ENCODE data around the gene ODR4.
"Not testable (repeated sequence)": the region's sequence is repeated elsewhere in the genome, so short reads cannot be mapped to it uniquely, and the experiment has no call there.

The ODR4 gene

DNA sequence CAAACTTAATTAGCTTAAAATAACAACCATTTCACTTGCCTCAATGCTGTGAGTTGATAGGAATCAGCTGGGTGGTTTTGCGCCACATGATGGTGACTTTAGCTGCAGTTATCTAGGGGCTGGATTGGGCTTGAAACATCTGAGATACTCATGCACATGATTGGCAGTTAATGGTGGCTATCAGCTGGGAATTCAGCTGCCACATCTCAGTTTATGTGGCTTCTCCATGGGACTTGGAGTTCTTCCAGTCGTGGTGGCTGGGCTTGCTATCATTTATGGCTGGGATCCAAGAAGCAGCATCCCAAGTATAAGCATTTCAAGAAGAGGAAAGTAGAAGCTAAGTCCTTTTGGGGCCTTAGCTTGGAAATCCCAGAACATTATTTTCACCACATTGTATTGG, 48.9 kb downstream of the ODR4 start:
- DNase-seq = peak; percentile 18

DNA sequence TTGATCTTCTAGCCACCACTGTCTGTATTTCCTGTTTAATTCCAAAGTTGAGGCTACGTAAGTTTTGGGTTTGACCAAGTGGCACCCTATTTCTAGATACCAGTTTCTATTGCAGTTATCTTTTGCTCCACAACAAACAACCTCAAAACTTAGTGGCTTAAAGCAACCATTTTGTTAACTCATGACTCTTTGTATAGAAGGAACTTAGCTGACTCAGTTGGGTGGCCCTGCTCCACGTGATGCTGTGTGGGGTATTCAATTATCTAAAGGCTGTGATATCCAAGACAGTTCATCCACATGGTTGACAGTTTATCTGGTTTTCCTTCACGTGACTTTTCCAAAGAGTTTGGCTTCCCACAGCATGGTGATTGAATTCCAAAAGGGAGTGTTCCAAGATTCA, 50.5 kb downstream of the ODR4 start:
- no peak for DNase-seq

GRCh38 chr1:186429017-186429416, 53.4 kb downstream of the ODR4 start:
- DNase-seq = no peak

GRCh38 chr1:186435336-186435735, 59.7 kb downstream of the ODR4 start:
- no peak for DNase-seq

GRCh38 chr1:186438567-186438966, 62.9 kb downstream of the ODR4 start:
- no peak for DNase-seq

- no peak for DNase-seq
These were observed 64.9 kb downstream of the ODR4 start for GRCh38 chr1:186440584-186440983.

- no peak for DNase-seq
These were observed 67.2 kb downstream of the ODR4 start for GRCh38 chr1:186442651-186443375.

DNA sequence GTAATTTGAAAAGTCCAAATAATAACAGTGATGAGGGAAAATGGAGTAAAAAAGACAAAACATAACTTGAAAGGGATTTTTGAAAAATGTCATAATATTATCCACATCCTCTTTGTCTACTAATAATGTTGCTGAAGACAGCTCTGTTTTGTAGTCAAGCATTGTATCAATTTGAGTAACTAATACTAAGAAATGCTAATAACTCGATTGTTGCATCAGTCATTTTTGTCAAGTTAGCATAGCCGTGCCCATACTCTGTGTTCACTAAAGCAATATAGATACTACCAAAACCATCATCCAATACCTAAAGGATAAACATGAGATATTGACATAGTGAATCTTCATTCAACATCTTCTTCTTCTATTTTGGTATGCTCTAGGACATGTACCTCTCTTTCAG, 68.0 kb downstream of the ODR4 start:
- DNase-seq = no peak

DNA sequence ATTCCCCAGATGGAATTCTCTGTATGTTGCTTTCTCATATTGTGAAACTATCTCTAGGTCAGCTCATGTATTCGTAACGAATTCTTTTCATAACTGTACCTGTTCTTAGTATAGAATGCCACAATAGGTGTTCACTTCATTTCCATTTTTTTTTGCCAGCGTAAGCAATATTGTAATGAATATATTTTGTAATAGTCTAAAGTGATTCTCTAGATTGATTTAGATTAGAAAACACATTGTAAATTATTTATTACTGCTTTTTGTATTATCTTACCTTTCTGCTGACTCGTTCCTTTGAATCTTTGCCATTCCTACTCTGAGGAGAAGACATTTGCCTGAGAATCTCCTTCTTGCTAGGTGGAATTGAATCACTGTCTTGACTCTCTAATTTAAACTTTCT, 70.5 kb downstream of the ODR4 start:
- DNase-seq = no peak

GRCh38 chr1:186454981-186455380, 79.3 kb downstream of the ODR4 start:
- no peak for DNase-seq

GRCh38 chr1:186456729-186457255, 81.2 kb downstream of the ODR4 start:
- no peak for DNase-seq

GRCh38 chr1:186459161-186459560, 83.5 kb downstream of the ODR4 start:
- not testable (repeated sequence) for DNase-seq

- no peak for DNase-seq
These were observed 85.4 kb downstream of the ODR4 start, which contains the start of gene PDC for GRCh38 chr1:186461014-186461413. PDC (minus strand) TSS chr1:186461114; CDS start chr1:186449459, 11,655 bp downstream.

DNA sequence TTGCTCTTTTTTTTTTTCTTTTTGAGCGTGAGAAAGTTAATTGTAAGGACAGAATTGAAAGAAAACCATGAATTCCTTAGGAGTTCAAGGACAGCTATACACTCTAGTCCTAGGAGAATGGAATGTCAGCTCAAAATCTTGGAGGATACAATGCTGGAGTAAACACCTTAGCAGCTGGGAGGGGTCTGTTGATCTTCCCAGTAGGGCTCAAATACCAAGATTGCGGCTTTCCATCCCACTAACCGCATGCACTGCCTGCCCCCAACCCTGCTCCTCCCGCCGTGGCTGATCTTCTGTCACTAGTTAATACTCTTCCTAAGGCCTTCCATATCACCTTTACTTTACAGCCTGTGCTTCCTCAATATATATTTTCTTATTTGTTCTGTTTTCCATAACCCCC, 87.9 kb downstream of the ODR4 start:
- no peak for DNase-seq

DNA sequence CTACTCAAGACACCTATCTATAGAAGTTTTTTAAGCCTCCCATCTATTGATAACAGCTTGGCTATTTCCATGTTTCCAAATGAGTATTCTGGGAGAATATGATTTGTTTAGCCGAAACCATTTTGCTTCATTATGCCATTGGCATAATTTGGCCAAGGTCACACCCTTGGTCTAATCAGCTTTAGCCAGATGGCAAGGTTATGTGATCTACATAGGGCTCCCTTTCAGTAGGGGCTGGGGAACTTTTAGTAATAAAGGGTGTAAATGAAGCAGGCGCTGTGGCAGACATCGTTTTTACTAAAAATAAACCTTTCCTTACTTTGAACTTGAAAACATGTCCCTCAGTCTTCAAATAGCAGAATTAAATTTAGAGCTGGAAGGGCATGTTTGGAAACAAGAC, 88.3 kb downstream of the ODR4 start:
- DNase-seq = no peak

- DNase-seq = not testable (repeated sequence)
These were observed 89.9 kb downstream of the ODR4 start for GRCh38 chr1:186465491-186465890.

DNA sequence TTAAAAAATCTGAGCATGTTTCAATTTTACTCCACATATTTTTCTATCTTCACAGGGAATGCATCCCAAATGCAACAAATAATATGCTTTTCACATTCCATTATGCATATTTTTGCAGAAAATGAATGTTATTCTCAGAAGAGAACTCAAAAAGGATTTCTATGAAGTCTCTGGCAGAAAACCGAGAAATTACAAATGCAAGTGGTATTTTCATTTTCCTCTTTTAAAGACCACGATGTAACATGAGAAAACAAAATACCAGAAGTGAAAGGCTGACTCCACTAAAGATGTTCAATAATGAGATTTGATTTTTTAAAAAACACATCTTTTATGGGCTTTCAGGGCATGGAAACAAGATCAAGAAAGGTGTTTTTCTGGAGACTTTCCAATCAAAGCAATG, 90.3 kb downstream of the ODR4 start:
- peak; percentile 71 for DNase-seq

Data from fibroblast of skin of back (primary cell).